HFFc6 (cell line): Measurements from ENCODE around the gene USF2. TPM values are rescaled to one million over a fixed set of nuclear protein-coding genes. Genes with fewer than 3 reads are reported as not detected.

Source experiments
- DNase-seq: peaks from one replicate; pipeline ENCODE4 v3.0.0-alpha.2; 2018
- H3K27ac Mint-ChIP-seq: 2 replicates; pipeline ENCODE4 v1.8.0; 2020; ENCODE audit warnings: mild to moderate bottlenecking, mixed read lengths
- H3K27me3 Mint-ChIP-seq: 2 replicates; pipeline ENCODE4 v1.8.0; 2021; ENCODE audit warnings: mild to moderate bottlenecking, moderate library complexity, mixed read lengths; ENCODE audit not compliant: insufficient read depth
- H3K36me3 Mint-ChIP-seq: 2 replicates; pipeline ENCODE4 v1.8.0; 2021; ENCODE audit warnings: low read depth, mixed read lengths
- H3K4me1 Mint-ChIP-seq: 2 replicates; pipeline ENCODE4 v1.8.0; 2020; ENCODE audit warnings: low read depth, mixed read lengths
- H3K4me3 Mint-ChIP-seq: 2 replicates; pipeline ENCODE4 v1.8.0; 2020; ENCODE audit warnings: mild to moderate bottlenecking, moderate library complexity, mixed read lengths
- H3K9me3 Mint-ChIP-seq: 2 replicates; pipeline ENCODE4 v1.8.0; 2020; ENCODE audit warnings: mild to moderate bottlenecking, mixed read lengths
- CTCF ChIP-seq: fragments of 200-600 bp; sonication (generic); IDR thresholded peaks from 2 replicates; pipeline ENCODE4 v1.5.0; 2021; ENCODE audit warnings: antibody characterized with exemption, mild to moderate bottlenecking
- total RNA-seq, 6 experiments: library from RNA; stranded (reverse); fragmentation: NEBNext Ultra II Directional; extraction: Animal tissue kit (Norgen Biotek cat#: 25700); gene quantifications; 2 replicates in 1 of 6; 3 replicates in 5 of 6; pipeline ENCODE4 v1.2.3, GENCODE V29; 2021

The USF2 gene
- total RNA-seq, 6 experiments from 2014 or later, result 66.0 to 78.1 (median 71.4) TPM

- Mint-ChIP-seq H3K4me1 (peaks cover 15% of the 10 kb centered on the region), H3K27ac (no peak overlapping the region), H3K4me3 (no peak overlapping the region), H3K27me3 (peaks cover 13% of the 10 kb centered on the region), H3K9me3 (no peaks in the 10 kb centered on the region), H3K36me3 (no peaks in the 10 kb centered on the region)
- no peak for DNase-seq
- no peak for TF ChIP-seq CTCF
Observed at GRCh38 chr19:35314858-35315470, 46.2 kb downstream of the USF2 start.

GRCh38 chr19:35315883-35316282 is 47.1 kb downstream of the USF2 start:
- H3K27ac Mint-ChIP-seq, result no peak overlapping the region
- H3K27me3 Mint-ChIP-seq, result peaks cover 13% of the 10 kb centered on the region
- no peak for DNase-seq
- H3K36me3 Mint-ChIP-seq, result no peaks in the 10 kb centered on the region
- H3K4me3 Mint-ChIP-seq, result no peak overlapping the region
- TF ChIP-seq CTCF, result no peak
- peaks cover 15% of the 10 kb centered on the region for H3K4me1 Mint-ChIP-seq
- no peaks in the 10 kb centered on the region for H3K9me3 Mint-ChIP-seq

- DNase-seq, result no peak
Observed at GRCh38 chr19:35316560-35316959, 47.8 kb downstream of the USF2 start.

GRCh38 chr19:35317464-35318043 is 48.8 kb downstream of the USF2 start:
- Mint-ChIP-seq H3K4me1 (peaks cover 15% of the 10 kb centered on the region), H3K9me3 (peaks cover 7% of the 10 kb centered on the region), H3K36me3 (peaks cover 5% of the 10 kb centered on the region; the same call in 1 of the 2 replicates), H3K27ac (peak overlapping the region; percentile 5), H3K4me3 (no peak overlapping the region), H3K27me3 (peaks cover 11% of the 10 kb centered on the region)
- no peak for DNase-seq
- no peak for TF ChIP-seq CTCF

More at GRCh38 chr19:35316560-35316959, 47.8 kb downstream of the USF2 start:
- Mint-ChIP-seq H3K27ac (no peak overlapping the region), H3K4me1 (peaks cover 15% of the 10 kb centered on the region), H3K36me3 (no peaks in the 10 kb centered on the region), H3K9me3 (no peaks in the 10 kb centered on the region), H3K27me3 (peaks cover 11% of the 10 kb centered on the region), H3K4me3 (no peak overlapping the region)
- TF ChIP-seq CTCF, result no peak

- Mint-ChIP-seq H3K27me3 (peaks cover 8% of the 10 kb centered on the region), H3K9me3 (peaks cover 8% of the 10 kb centered on the region), H3K4me3 (peak overlapping the region; percentile 23), H3K27ac (peak overlapping the region; percentile 96), H3K4me1 (peaks cover 15% of the 10 kb centered on the region), H3K36me3 (peaks cover 5% of the 10 kb centered on the region; the same call in 1 of the 2 replicates)
- peak; percentile 94 for DNase-seq
- no peak for TF ChIP-seq CTCF
Observed at GRCh38 chr19:35318679-35319448, 50.1 kb downstream of the USF2 start.
